Astrocyte (in vitro differentiated cells and primary cell): ENCODE measurements around the gene TSPAN15.

Experiments used
- EZH2 ChIP-seq: IDR thresholded peaks from 2 replicates; pipeline ENCODE4 v1.6.1; 2012; ENCODE audit warnings: mild to moderate bottlenecking, low read length, inconsistent platforms; ENCODE audit not compliant: insufficient read depth
- TF ChIP-seq, protein P1 (sequence below): IDR thresholded peaks from 2 replicates; pipeline ENCODE4 v1.5.1; 2011; ENCODE audit warnings: low read depth, mild to moderate bottlenecking, inconsistent platforms, low read length, moderate library complexity; ENCODE audit not compliant: insufficient read depth

DNA sequence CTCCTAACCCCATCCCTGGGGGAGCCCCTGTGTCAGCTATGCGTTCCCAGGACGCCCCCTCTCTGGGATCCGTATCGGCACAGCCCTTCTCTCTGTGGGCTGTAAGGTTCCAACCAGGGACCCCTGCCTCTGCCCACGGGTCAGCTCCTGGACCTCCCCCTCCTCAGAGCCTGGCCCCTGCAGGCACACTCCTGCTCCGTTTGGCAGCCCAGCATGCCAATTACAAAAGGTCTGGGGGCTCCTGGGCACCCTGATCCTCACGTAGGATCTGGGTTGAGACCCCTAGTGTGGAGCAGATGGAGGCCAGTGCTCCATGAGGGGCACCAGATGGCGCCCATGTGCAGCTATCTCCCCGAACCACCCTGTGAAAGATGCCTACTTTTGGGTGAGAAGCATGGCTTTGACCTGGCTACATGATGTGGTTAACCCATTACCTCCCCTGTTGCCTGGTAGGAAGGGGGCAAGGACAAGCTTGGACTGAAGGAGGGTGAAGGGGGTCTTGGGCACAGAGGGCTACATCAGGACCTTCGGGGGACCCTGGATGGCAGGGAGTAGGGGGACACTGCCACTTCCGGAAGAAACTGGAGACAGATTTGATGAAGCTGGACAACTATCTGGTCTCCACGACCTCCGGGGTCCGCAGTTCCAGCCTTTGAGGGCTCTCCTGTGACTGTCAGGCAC lies 43.5 kb upstream of the TSPAN15 start:
- TF ChIP-seq, protein P1, sequence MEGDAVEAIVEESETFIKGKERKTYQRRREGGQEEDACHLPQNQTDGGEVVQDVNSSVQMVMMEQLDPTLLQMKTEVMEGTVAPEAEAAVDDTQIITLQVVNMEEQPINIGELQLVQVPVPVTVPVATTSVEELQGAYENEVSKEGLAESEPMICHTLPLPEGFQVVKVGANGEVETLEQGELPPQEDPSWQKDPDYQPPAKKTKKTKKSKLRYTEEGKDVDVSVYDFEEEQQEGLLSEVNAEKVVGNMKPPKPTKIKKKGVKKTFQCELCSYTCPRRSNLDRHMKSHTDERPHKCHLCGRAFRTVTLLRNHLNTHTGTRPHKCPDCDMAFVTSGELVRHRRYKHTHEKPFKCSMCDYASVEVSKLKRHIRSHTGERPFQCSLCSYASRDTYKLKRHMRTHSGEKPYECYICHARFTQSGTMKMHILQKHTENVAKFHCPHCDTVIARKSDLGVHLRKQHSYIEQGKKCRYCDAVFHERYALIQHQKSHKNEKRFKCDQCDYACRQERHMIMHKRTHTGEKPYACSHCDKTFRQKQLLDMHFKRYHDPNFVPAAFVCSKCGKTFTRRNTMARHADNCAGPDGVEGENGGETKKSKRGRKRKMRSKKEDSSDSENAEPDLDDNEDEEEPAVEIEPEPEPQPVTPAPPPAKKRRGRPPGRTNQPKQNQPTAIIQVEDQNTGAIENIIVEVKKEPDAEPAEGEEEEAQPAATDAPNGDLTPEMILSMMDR = no peak
- no peak for TF ChIP-seq EZH2
